ENCODE data around the gene FYB1.

DNA sequence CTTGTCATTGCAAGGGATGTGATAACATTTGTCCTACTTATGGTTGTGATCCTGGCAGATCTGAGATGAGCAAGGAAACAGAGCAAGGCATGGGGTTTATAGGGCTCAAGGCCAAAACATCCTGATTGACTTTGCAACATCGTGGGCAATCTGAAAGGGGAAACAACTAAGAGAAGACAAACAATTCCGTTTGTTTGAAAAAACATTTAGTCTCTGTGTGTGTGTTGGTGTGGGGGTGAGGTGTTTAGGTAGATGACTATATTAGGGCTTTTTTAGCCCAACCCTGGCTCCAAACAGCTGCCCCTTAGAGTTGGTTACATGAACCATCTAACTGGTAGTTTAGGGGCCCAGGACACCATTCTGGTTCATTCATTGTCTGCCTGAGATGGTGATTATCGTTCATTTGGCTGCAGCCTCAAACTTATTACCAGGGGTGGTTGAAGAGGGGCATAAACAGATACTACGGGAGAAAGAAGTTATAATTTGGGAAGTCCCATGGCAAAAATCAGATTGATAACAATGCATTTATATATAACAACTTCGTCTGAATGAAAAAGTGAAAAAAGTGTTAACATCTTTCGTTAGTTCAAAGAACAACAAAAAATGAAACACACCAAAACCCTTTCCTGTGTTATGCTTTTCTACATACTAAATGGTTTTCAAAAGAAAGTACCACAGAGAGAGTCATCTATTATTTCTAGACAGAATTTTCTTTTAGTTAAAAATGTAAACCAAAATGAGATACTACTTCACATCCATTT, 5.7 kb downstream of the FYB1 start:
- TF ChIP-seq, protein P1, sequence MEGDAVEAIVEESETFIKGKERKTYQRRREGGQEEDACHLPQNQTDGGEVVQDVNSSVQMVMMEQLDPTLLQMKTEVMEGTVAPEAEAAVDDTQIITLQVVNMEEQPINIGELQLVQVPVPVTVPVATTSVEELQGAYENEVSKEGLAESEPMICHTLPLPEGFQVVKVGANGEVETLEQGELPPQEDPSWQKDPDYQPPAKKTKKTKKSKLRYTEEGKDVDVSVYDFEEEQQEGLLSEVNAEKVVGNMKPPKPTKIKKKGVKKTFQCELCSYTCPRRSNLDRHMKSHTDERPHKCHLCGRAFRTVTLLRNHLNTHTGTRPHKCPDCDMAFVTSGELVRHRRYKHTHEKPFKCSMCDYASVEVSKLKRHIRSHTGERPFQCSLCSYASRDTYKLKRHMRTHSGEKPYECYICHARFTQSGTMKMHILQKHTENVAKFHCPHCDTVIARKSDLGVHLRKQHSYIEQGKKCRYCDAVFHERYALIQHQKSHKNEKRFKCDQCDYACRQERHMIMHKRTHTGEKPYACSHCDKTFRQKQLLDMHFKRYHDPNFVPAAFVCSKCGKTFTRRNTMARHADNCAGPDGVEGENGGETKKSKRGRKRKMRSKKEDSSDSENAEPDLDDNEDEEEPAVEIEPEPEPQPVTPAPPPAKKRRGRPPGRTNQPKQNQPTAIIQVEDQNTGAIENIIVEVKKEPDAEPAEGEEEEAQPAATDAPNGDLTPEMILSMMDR (IDR thresholded peaks at IDR 0.05), result no peak
- TF ChIP-seq POLR2A (IDR thresholded peaks at IDR 0.05) (no peak), EP300 (IDR thresholded peaks at IDR 0.05) (no peak)
